Colonic mucosa (tissue), 4 donors: ENCODE measurements around the gene GCAT. TPM values are rescaled to one million over a fixed set of nuclear protein-coding genes. Genes with fewer than 3 reads are reported as not detected.
A peak's percentile ranks its signal among the peaks of the same experiment; 100 is the strongest.

Source experiments
- DNase-seq: peaks from one replicate; pipeline ENCODE4 v3.0.0-alpha.2; 2020
- H3K27ac ChIP-seq: fragments of 200-600 bp; one replicate; pipeline ENCODE4 v1.8.0; 2021
- H3K27me3 ChIP-seq: fragments of 200-600 bp; one replicate; pipeline ENCODE4 v1.8.0; 2021
- H3K36me3 ChIP-seq: fragments of 200-600 bp; one replicate; pipeline ENCODE4 v1.8.0; 2021
- H3K4me1 ChIP-seq: fragments of 200-600 bp; one replicate; pipeline ENCODE4 v1.8.0; 2021; ENCODE audit warnings: mild to moderate bottlenecking
- H3K4me3 ChIP-seq: fragments of 200-600 bp; one replicate; pipeline ENCODE4 v1.8.0; 2021
- H3K9ac ChIP-seq, 2 donors: one replicate each; pipeline ENCODE4 v1.7.0; 2013; ENCODE audit warnings: control low read depth in 2 of 2, low read depth in 2 of 2, low read length in 2 of 2
- H3K9me3 ChIP-seq: fragments of 200-600 bp; one replicate; pipeline ENCODE4 v1.8.0; 2021
- CTCF ChIP-seq: fragments of 200-600 bp; IDR thresholded peaks from one replicate; pipeline ENCODE4 v1.8.0; 2022; ENCODE audit warnings: antibody characterized with exemption, mild to moderate bottlenecking
- intact Hi-C: fragments of 100-400 bp; cut with DNase I; formaldehyde crosslinking; loops from one replicate; pipeline ENCODE4 v1.14.1; 2022
- total RNA-seq, 2 donors: library from RNA; stranded (reverse); fragmentation: NEBNext Ultra II Directional in 1 of 2; extraction: Animal tissue kit (Norgen Biotek cat#: 25700) in 1 of 2; gene quantifications; one replicate each; pipeline ENCODE4 v1.2.1, GENCODE V29; 2021
- donor health status: healthy.
- donor health status: DM: no; HTN: no; CAD: no.
- donor health status: DM: no; HTN: no; CAD: no.

The GCAT gene
- total RNA-seq, 2 donors from 2014 or later: 13.0 to 23.5 TPM

- peaks cover 10% of the 10 kb centered on the region for H3K36me3 ChIP-seq
- no peak overlapping the region for H3K27ac ChIP-seq
- no peak for TF ChIP-seq CTCF
- H3K4me1 ChIP-seq: no peaks in the 10 kb centered on the region
- no peak overlapping the region for H3K9ac ChIP-seq
- no peak for DNase-seq
- H3K9me3 ChIP-seq: no peaks in the 10 kb centered on the region
- intact Hi-C loops: no loop called here
- no peaks in the 10 kb centered on the region for H3K27me3 ChIP-seq
- no peak overlapping the region for H3K4me3 ChIP-seq
These were observed 31.7 kb upstream of the GCAT start for GRCh38 chr22:37775785-37776638.

- Histone ChIP-seq H3K27ac (peak overlapping the region; percentile 63), H3K4me1 (no peaks in the 10 kb centered on the region), H3K36me3 (peaks cover 4% of the 10 kb centered on the region), H3K9me3 (no peaks in the 10 kb centered on the region), H3K9ac (no peak overlapping the region), H3K27me3 (no peaks in the 10 kb centered on the region), H3K4me3 (no peak overlapping the region)
- intact Hi-C loops: no loop called here
- no peak for TF ChIP-seq CTCF
- DNase-seq: no peak
These were observed 31.1 kb upstream of the GCAT start for GRCh38 chr22:37776639-37777005.

- H3K36me3 ChIP-seq: no peaks in the 10 kb centered on the region
- H3K4me3 ChIP-seq: no peak overlapping the region
- intact Hi-C loops: no loop called here
- peak overlapping the region; percentile 63 for H3K27ac ChIP-seq
- no peaks in the 10 kb centered on the region for H3K4me1 ChIP-seq
- H3K9ac ChIP-seq: peak overlapping the region in 1 of 2 donors; percentile 26
- DNase-seq: peak; percentile 81
- H3K9me3 ChIP-seq: no peaks in the 10 kb centered on the region
- no peaks in the 10 kb centered on the region for H3K27me3 ChIP-seq
- TF ChIP-seq CTCF: no peak
These were observed 30.5 kb upstream of the GCAT start for GRCh38 chr22:37777122-37777687.

GRCh38 chr22:37778370-37779009 is 29.2 kb upstream of the GCAT start:
- H3K27me3 ChIP-seq: no peaks in the 10 kb centered on the region
- H3K9ac ChIP-seq: no peak overlapping the region
- no peak for TF ChIP-seq CTCF
- no peaks in the 10 kb centered on the region for H3K4me1 ChIP-seq
- intact Hi-C loops: no loop called here
- no peak for DNase-seq
- no peak overlapping the region for H3K27ac ChIP-seq
- no peak overlapping the region for H3K4me3 ChIP-seq
- H3K9me3 ChIP-seq: no peaks in the 10 kb centered on the region
- H3K36me3 ChIP-seq: no peaks in the 10 kb centered on the region

GRCh38 chr22:37781434-37782059 is 26.2 kb upstream of the GCAT start:
- no peak overlapping the region for H3K4me3 ChIP-seq
- H3K9ac ChIP-seq: no peak overlapping the region
- H3K27ac ChIP-seq: no peak overlapping the region
- TF ChIP-seq CTCF: no peak
- peaks cover 4% of the 10 kb centered on the region for H3K4me1 ChIP-seq
- H3K9me3 ChIP-seq: no peaks in the 10 kb centered on the region
- no peaks in the 10 kb centered on the region for H3K36me3 ChIP-seq
- intact Hi-C loops: no loop called here
- no peaks in the 10 kb centered on the region for H3K27me3 ChIP-seq
- DNase-seq: no peak
